CD1c-positive myeloid dendritic cell (primary cell): ENCODE measurements around the gene PPP3CA.

Experiments used
- DNase-seq: peaks from one replicate; pipeline ENCODE4 v3.0.0-alpha.2; 2016; ENCODE audit errors: extremely low spot score

Gene PPP3CA

GRCh38 chr4:101175896-101176676 is 171.2 kb downstream of the PPP3CA start:
- DNase-seq, result no peak

GRCh38 chr4:101174679-101175345 is 172.5 kb downstream of the PPP3CA start:
- no peak for DNase-seq

- peak; percentile 6 for DNase-seq
Measured at GRCh38 chr4:101172369-101172768, 175.0 kb downstream of the PPP3CA start.

GRCh38 chr4:101171747-101172146 is 175.6 kb downstream of the PPP3CA start:
- DNase-seq, result no peak

DNA sequence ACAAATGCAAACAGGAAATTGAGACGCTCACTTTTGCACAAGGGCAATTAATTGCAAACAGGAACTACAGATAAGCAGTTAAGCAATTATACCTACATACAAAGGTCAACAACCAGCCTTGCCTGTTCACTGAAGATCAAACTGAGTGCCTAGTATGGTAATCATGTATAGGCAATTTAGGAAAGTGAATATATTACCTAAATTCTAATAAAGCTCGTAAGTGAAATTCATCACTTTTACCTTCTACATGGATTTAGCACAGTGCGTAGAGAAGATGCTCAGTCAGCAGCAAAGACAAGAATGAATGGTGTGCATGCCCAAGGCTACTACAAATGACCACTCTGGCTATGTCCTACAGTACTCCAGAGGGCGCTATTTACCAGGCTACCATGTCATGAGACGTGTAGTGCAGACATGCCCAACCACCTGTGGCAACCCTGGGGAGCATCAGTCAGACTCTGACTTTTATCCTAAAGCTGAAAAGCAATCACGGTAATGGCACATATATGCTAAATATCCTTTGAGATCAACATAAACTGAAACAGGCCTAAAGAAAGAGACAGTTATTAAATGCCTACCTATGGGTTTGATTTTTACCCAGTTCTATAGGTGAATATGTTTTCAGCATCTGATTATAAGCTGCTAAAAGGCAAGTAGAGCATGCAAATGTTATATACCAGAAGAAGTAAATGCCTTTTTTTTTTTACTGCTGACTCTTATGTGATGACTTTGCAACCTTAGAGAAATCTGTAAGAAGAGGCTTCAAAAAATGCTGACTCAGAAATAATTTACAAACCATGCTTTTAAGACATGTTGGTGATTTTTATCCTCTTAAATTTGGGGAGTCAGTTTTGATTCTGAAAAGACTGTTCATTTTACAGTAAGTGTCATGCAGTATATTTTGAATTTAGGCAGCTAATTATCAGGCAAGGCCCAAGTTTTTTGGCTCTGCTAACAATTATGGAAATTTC is 178.0 kb downstream of the PPP3CA start:
- peak; percentile 73 for DNase-seq

DNA sequence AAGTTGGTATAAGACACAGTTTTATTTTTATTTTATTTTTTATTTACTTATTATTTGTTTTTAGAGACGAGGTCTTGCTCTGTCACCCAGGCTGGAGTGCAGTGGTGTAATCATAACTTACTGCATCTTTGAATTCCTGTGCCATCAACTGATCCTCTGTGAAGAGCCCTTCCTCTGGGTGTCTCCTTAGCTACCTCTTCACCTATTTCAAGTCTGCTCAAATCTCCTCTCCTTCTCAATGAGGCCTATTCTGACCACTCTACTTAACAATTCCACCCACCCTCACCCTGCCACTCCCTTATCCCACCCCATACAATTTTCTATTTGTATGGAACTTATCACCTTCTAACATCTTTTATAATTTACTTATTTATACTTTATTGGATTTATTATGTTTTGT is 183.4 kb downstream of the PPP3CA start:
- no peak for DNase-seq

- DNase-seq, result no peak
Measured at GRCh38 chr4:101162990-101163380, 184.3 kb downstream of the PPP3CA start.

- no peak for DNase-seq
Measured at GRCh38 chr4:101160792-101161592, 186.3 kb downstream of the PPP3CA start.

- no peak for DNase-seq
Measured at GRCh38 chr4:101158507-101158906, 188.8 kb downstream of the PPP3CA start.

DNA sequence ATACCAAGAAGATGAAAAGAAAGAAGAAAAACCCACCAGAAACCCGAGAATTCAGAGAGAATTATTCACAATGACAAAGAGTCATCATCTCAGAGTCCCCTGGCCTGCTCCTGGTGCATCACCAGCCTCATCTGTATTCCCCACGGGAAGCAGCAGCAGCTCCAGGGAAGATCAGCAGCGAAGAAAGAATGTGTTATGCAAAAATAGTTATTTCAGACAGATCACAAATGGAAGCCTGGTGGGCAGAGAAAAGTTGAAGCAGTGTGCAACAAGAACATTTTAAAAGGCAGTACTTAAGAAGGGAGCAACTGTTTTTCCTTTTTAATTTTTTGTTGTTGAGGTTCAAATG is 189.2 kb downstream of the PPP3CA start:
- no peak for DNase-seq

GRCh38 chr4:101157415-101158133 is 189.8 kb downstream of the PPP3CA start:
- DNase-seq, result no peak

DNA sequence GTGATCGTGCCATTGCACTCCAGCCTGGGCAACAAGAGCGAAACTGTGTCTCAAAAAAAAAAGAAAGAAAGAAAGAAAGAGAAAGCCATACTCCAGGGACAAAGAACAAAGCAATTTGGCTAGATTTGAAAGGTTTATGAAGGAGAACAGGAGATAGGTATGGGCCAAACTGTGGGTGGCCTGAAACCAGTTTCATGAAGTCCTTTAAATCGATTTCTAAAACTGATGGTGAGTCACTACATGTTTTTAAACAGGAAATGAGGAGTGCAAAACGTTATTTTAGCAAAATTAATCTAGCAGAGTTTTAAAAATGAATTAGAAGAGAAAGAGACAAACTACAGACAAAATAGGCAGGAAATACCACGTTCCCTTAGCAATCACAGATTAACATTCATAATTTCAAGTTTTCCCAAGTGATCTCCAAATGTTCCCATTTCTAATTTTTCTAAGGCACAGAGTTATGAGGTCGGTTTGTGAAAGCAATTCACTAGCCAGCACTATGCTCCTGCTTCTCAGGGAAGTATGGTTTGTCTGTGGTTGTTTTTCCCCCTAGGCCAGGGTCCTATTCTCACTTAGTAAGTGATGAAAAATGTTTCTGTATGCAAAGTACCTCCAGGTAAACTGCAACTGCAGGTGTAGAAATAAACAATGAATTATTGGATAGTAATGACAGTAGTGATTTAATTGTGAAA is 190.6 kb downstream of the PPP3CA start:
- no peak for DNase-seq

DNA sequence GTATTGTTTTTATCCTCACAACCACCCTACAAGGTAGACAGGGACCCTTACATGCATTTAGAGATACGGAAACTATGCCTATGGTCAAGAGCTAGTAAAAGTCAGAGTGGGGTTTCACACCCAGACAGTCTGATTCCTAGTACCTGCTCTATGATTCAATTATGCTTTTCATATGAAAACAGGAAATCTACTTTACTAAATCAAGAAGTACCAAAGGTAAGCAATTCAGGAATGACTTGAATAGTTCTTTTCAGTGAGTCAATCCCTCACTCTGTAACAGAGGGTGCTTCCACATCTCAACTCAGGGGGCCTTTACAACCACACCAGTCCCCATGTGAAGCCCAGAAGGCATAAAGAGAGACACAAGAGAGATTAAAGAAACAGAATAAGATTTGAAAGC is 191.4 kb downstream of the PPP3CA start:
- no peak for DNase-seq

- no peak for DNase-seq
Measured at GRCh38 chr4:101155368-101155767, 192.0 kb downstream of the PPP3CA start.

- no peak for DNase-seq
Measured at GRCh38 chr4:101153653-101154052, 193.7 kb downstream of the PPP3CA start.

- no peak for DNase-seq
Measured at GRCh38 chr4:101152521-101152920, 194.8 kb downstream of the PPP3CA start.

DNA sequence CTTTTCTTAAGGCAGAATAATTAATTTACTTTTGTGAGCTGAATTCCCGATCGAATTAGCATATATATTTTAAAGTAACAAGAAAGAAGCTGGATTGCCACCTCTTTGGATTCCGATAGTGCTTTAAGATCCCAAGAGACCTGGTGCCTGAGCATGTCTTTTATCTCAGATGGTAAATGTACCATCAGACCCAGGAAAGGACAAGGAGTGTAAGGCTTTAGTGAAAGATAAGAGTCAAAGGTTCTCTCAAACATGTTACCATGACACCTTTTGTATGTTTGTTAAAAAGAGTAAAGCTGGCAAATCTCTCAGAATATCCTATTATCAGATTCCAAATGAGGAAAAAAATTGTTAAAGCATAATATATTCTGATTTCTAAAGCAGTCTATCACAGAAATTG is 198.8 kb downstream of the PPP3CA start:
- DNase-seq, result no peak

- DNase-seq, result no peak
Measured at GRCh38 chr4:101147283-101147682, 200.0 kb downstream of the PPP3CA start.

DNA sequence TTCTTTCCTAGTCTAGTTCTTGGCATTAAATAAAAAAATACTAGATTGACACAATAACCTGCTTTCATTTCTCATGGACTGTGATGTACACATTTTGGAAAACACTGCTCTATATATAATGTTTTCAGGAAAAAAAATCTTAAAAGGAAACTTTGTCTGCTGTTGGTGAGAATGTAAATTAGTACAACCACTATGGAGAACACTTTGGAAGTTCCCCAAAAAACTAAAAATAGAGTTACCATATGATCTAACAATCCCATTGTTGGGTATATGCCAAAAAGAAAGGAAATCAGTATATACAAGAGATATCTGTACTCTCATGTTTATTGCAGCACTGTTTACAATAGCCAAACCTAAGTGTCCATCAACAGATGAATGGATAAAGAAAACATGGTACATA is 202.3 kb downstream of the PPP3CA start:
- no peak for DNase-seq

DNA sequence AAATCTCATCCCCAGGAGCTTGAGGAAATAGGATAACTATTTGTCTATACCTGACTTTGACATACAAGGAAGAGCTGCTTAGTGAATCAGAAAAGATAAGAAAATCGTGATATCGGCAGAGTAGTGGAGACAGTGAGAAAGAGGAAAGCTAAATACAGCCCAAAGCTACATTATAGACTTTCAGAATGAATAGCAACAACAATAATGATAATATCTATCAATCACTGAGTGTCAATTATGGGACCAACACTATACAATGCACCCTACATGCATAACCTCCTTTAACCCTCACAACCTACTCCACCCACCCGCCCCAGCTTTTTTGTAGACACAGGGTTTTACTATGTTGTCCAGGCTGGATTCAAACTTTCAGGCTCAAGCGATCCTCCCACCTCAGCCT is 205.1 kb downstream of the PPP3CA start:
- DNase-seq, result no peak
